Liver (tissue), 9 donors: ENCODE measurements around the gene SPAG17. TPM values are rescaled to one million over a fixed set of nuclear protein-coding genes. Genes with fewer than 3 reads are reported as not detected.

Experiments used
- DNase-seq: peaks from one replicate; pipeline ENCODE4 v3.0.0-alpha.2; 2017; ENCODE audit warnings: low spot score
- H3K27ac ChIP-seq, 2 donors: one replicate each; pipeline ENCODE4 v1.7.0; 2013; ENCODE audit warnings: inconsistent platforms in 2 of 2, low read length in 2 of 2, control low read depth in 1 of 2, low read depth in 1 of 2, mild to moderate bottlenecking in 1 of 2
- H3K27me3 ChIP-seq, 4 donors: one replicate each; pipeline versions ENCODE4 v1.6.1 to v1.7.0; 2013; ENCODE audit warnings: low read length in 3 of 4, inconsistent platforms in 1 of 4, mild to moderate bottlenecking in 1 of 4, moderate library complexity in 1 of 4; ENCODE audit not compliant: control insufficient read depth in 4 of 4, insufficient read depth in 4 of 4
- H3K36me3 ChIP-seq, 4 donors: one replicate each; pipeline versions ENCODE4 v1.6.1 to v1.7.0; 2013; ENCODE audit warnings: low read length in 3 of 4, mild to moderate bottlenecking in 3 of 4, low read depth in 1 of 4, moderate library complexity in 1 of 4; ENCODE audit not compliant: control insufficient read depth in 4 of 4, insufficient read depth in 3 of 4
- H3K4me1 ChIP-seq, 4 donors: one replicate each; pipeline versions ENCODE4 v1.6.1 to v1.7.0; 2013; ENCODE audit warnings: low read length in 3 of 4, mild to moderate bottlenecking in 3 of 4, moderate library complexity in 1 of 4; ENCODE audit not compliant: control insufficient read depth in 4 of 4, insufficient read depth in 4 of 4
- H3K4me3 ChIP-seq, 3 donors: one replicate each; pipeline versions ENCODE4 v1.6.1 to v1.7.0; 2013; ENCODE audit warnings: low read length in 3 of 3, control low read depth in 1 of 3, low read depth in 1 of 3, mild to moderate bottlenecking in 1 of 3
- H3K9ac ChIP-seq, 2 donors: one replicate each; pipeline ENCODE4 v1.7.0; 2013; ENCODE audit warnings: low read length in 2 of 2, mild to moderate bottlenecking in 2 of 2, moderate library complexity in 2 of 2, control low read depth in 1 of 2, low read depth in 1 of 2
- H3K9me3 ChIP-seq, 4 donors: one replicate each; pipeline versions ENCODE4 v1.6.1 to v1.7.0; 2013; ENCODE audit warnings: low read length in 3 of 4; ENCODE audit not compliant: control insufficient read depth in 4 of 4
- EGR1 ChIP-seq, 2 donors: IDR thresholded peaks; 2 replicates each; pipeline ENCODE4 v1.6.1; 2016 to 2018; ENCODE audit warnings: antibody characterized with exemption in 2 of 2, low read depth in 2 of 2
- FOXA2 ChIP-seq: IDR thresholded peaks from 2 replicates; pipeline ENCODE4 v1.6.1; 2016; ENCODE audit warnings: antibody characterized with exemption
- GABPA ChIP-seq, 2 donors: IDR thresholded peaks in 1 of 2; conservative IDR thresholded peaks in 1 of 2; 2 replicates each; pipeline ENCODE4 v1.6.1; 2016; ENCODE audit warnings: antibody characterized with exemption in 2 of 2, mild to moderate bottlenecking in 1 of 2, moderate library complexity in 1 of 2
- HNF4G ChIP-seq: IDR thresholded peaks from 2 replicates; pipeline ENCODE4 v1.6.1; 2016; ENCODE audit warnings: antibody characterized with exemption
- NR2F2 ChIP-seq: IDR thresholded peaks from 2 replicates; pipeline ENCODE4 v1.6.1; 2016; ENCODE audit warnings: antibody characterized with exemption
- RAD21 ChIP-seq, 2 donors: IDR thresholded peaks; 2 replicates each; pipeline ENCODE4 v1.6.1; 2016; ENCODE audit warnings: antibody characterized with exemption in 2 of 2, mild to moderate bottlenecking in 2 of 2
- RXRA ChIP-seq, 2 donors: IDR thresholded peaks; 2 replicates each; pipeline ENCODE4 v1.6.1; 2017 to 2018; ENCODE audit warnings: antibody characterized with exemption in 2 of 2, mild to moderate bottlenecking in 1 of 2
- SP1 ChIP-seq: IDR thresholded peaks from 2 replicates; pipeline ENCODE4 v1.6.1; 2018; ENCODE audit warnings: antibody characterized with exemption, mild to moderate bottlenecking
- TAF1 ChIP-seq: conservative IDR thresholded peaks from 2 replicates; pipeline ENCODE4 v1.6.1; 2016; ENCODE audit warnings: antibody characterized with exemption, mild to moderate bottlenecking
- YY1 ChIP-seq: IDR thresholded peaks from 2 replicates; pipeline ENCODE4 v1.6.1; 2016; ENCODE audit warnings: antibody characterized with exemption, mild to moderate bottlenecking
- WGBS: extraction: QIAGEN DNeasy Blood & Tissue Kit; methylation state at CpG from one replicate; pipeline ENCODE4 v1.1.7; 2013; 5-methylcytosine and 5-hydroxymethylcytosine counted together
- polyA plus RNA-seq, 2 donors: library from polyadenylated mRNA; stranded (reverse) in 1 of 2; unstranded in 1 of 2; fragments of 200-250 nt in 1 of 2; fragments of >200 nt in 1 of 2; fragmentation: Nextera tagmentation in 1 of 2; extraction: Ambion mirVana in 1 of 2; gene quantifications; one replicate each; pipeline versions ENCODE4 v1.2.1 to v1.2.3, GENCODE V29; 2013 to 2015
- total RNA-seq, 2 donors: library from RNA; depleted of rRNA; stranded (reverse); fragments of >200 nt; gene quantifications; one replicate each; pipeline ENCODE4 v1.2.3, GENCODE V29; 2014
- TF ChIP-seq, protein P1 (sequence below): IDR thresholded peaks from 2 replicates; pipeline ENCODE4 v1.6.1; 2016; ENCODE audit warnings: antibody characterized with exemption
- TF ChIP-seq, protein P2 (sequence below): IDR thresholded peaks from 2 replicates; pipeline ENCODE4 v1.6.1; 2016; ENCODE audit warnings: antibody characterized with exemption
- TF ChIP-seq, protein P3 (sequence below): IDR thresholded peaks from 2 replicates; pipeline ENCODE4 v1.6.1; 2016; ENCODE audit warnings: antibody characterized with exemption, mild to moderate bottlenecking
- TF ChIP-seq, protein P4 (sequence below): fragments of 150-350 bp; IDR thresholded peaks from 2 replicates; pipeline ENCODE4 v1.5.1; 2017; ENCODE audit warnings: improper control_type of control experiment, low read depth, low read length; ENCODE audit not compliant: missing input control
- TF ChIP-seq, protein P5 (sequence below): IDR thresholded peaks from 2 replicates; pipeline ENCODE4 v1.6.1; 2016; ENCODE audit warnings: antibody characterized with exemption
- donor health status: healthy.
- donor health status: healthy.
- donor health status: healthy.
- donor health status: healthy.
- donor health status: healthy.

Gene SPAG17
- total and polyA plus RNA-seq, 4 donors: 0.17 to 0.75 TPM; not detected in 2

DNA sequence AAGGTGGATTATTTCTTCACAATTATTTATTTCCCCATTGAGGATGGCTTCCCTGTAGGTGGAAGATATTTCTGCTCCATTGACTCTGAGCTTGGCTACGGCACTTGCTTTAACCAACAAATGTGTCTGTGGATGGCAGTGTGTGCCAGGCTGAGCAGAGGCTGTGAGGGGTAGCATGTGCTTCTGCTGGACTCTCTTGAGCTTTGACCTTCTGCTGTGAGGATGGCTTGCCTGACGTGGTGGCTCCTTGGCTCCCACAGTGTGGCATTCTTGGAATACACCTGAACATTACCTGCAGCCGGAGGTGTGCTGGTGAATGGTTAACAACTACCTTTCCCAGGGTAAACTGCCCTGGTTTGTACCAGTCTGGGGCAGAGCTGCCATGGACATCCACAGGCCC lies 208.6 kb downstream of the SPAG17 start (continued):
- TF ChIP-seq EGR1 (IDR thresholded peaks at IDR 0.05; ENCODE audit: low read depth in 2 of 2) (no peak), NR2F2 (no peak), YY1 (no peak)

DNA sequence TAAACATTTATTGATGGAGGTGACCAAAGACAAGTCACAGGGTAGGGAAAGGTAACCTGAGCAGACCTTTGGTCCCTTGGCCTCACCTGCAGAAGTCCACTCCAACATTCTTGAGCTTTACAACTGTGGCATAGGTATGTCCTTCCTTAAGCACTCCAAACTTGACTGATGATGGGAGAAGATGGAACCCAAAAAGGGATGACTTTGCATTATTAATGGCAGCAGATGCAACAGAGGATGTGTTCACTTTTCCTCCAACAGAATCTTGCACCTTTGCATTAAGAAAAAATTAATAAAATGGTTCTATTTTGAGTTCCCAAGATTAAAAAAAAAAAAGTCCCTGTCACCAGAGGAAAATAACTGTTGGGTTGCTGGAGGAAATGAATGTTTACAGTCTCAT lies 213.3 kb downstream of the SPAG17 start:
- Histone ChIP-seq H3K9me3 (no peaks in the 10 kb centered on the region), H3K36me3 (no peaks in the 10 kb centered on the region), H3K27ac (no peak overlapping the region), H3K27me3 (no peaks in the 10 kb centered on the region), H3K9ac (no peak overlapping the region), H3K4me3 (no peak overlapping the region), H3K4me1 (no peaks in the 10 kb centered on the region)
- DNase-seq: no peak
- TF ChIP-seq YY1 (no peak), NR2F2 (no peak), SP1 (no peak), TAF1 (no peak)
- TF ChIP-seq, protein P1, sequence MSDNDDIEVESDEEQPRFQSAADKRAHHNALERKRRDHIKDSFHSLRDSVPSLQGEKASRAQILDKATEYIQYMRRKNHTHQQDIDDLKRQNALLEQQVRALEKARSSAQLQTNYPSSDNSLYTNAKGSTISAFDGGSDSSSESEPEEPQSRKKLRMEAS: no peak
- TF ChIP-seq, protein P2, sequence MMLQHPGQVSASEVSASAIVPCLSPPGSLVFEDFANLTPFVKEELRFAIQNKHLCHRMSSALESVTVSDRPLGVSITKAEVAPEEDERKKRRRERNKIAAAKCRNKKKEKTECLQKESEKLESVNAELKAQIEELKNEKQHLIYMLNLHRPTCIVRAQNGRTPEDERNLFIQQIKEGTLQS: no peak

DNA sequence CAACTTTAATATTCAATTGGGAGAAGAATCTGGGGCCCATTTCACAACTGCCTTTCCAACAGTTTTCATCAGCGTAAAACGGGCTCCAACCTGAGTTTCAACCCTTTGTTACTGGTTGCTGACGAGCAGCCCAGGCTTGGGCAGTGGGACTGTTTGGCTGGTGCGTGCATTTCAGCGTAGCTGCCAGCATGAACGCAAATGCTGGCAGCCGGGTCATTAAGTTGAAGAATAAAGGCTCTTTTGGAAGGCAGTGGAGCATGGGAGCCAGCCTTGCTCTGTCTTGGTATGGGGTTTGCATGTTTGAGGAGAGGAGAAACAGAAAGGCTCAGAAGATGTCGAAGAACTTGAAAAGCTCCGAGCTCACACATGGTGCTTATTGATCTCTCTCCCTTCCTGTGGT lies 214.8 kb downstream of the SPAG17 start:
- Histone ChIP-seq H3K36me3 (no peaks in the 10 kb centered on the region), H3K9me3 (no peaks in the 10 kb centered on the region), H3K4me3 (no peak overlapping the region), H3K27ac (no peak overlapping the region), H3K9ac (no peak overlapping the region), H3K27me3 (no peaks in the 10 kb centered on the region), H3K4me1 (no peaks in the 10 kb centered on the region)
- TF ChIP-seq GABPA (IDR thresholded peaks at IDR 0.05 in 1 of 2, conservative IDR thresholded peaks at IDR 0.05 in 1 of 2) (no peak), EGR1 (IDR thresholded peaks at IDR 0.05; ENCODE audit: low read depth in 2 of 2) (no peak)
- WGBS: 85% methylated on average over 9 of the region's 9 CpGs
- DNase-seq: no peak

DNA sequence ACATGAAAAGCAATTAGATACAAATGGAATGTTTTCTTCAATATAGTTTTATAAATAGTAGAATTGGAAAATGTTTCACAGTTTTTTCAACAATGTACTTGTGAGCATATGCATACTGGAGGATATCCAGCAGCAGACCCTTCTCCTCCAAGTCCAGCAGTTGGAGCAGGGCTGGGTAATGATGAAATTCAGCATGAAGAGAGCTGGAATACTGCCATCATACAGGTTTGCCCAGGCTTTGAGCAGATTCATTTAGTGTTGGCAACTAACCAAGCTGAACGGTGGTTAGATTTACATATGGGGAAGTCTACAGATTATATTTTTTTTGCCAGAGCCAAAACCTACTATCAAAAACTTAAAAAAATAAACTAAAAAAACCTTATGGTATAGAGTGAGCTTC lies 217.1 kb downstream of the SPAG17 start:
- H3K4me3 ChIP-seq: no peak overlapping the region
- no peak for TF ChIP-seq HNF4G
- TF ChIP-seq, protein P2: no peak
- TF ChIP-seq, protein P3, sequence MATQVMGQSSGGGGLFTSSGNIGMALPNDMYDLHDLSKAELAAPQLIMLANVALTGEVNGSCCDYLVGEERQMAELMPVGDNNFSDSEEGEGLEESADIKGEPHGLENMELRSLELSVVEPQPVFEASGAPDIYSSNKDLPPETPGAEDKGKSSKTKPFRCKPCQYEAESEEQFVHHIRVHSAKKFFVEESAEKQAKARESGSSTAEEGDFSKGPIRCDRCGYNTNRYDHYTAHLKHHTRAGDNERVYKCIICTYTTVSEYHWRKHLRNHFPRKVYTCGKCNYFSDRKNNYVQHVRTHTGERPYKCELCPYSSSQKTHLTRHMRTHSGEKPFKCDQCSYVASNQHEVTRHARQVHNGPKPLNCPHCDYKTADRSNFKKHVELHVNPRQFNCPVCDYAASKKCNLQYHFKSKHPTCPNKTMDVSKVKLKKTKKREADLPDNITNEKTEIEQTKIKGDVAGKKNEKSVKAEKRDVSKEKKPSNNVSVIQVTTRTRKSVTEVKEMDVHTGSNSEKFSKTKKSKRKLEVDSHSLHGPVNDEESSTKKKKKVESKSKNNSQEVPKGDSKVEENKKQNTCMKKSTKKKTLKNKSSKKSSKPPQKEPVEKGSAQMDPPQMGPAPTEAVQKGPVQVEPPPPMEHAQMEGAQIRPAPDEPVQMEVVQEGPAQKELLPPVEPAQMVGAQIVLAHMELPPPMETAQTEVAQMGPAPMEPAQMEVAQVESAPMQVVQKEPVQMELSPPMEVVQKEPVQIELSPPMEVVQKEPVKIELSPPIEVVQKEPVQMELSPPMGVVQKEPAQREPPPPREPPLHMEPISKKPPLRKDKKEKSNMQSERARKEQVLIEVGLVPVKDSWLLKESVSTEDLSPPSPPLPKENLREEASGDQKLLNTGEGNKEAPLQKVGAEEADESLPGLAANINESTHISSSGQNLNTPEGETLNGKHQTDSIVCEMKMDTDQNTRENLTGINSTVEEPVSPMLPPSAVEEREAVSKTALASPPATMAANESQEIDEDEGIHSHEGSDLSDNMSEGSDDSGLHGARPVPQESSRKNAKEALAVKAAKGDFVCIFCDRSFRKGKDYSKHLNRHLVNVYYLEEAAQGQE: no peak
- no peak for TF ChIP-seq FOXA2
- TF ChIP-seq RAD21 (IDR thresholded peaks at IDR 0.05): no peak
- TF ChIP-seq YY1: no peak
- TF ChIP-seq RXRA (IDR thresholded peaks at IDR 0.05): no peak
- TF ChIP-seq, protein P4, sequence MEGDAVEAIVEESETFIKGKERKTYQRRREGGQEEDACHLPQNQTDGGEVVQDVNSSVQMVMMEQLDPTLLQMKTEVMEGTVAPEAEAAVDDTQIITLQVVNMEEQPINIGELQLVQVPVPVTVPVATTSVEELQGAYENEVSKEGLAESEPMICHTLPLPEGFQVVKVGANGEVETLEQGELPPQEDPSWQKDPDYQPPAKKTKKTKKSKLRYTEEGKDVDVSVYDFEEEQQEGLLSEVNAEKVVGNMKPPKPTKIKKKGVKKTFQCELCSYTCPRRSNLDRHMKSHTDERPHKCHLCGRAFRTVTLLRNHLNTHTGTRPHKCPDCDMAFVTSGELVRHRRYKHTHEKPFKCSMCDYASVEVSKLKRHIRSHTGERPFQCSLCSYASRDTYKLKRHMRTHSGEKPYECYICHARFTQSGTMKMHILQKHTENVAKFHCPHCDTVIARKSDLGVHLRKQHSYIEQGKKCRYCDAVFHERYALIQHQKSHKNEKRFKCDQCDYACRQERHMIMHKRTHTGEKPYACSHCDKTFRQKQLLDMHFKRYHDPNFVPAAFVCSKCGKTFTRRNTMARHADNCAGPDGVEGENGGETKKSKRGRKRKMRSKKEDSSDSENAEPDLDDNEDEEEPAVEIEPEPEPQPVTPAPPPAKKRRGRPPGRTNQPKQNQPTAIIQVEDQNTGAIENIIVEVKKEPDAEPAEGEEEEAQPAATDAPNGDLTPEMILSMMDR: no peak
- no peak for TF ChIP-seq TAF1
- TF ChIP-seq NR2F2: no peak
- TF ChIP-seq GABPA (IDR thresholded peaks at IDR 0.05 in 1 of 2, conservative IDR thresholded peaks at IDR 0.05 in 1 of 2): no peak
- TF ChIP-seq, protein P1: no peak
- TF ChIP-seq, protein P5, sequence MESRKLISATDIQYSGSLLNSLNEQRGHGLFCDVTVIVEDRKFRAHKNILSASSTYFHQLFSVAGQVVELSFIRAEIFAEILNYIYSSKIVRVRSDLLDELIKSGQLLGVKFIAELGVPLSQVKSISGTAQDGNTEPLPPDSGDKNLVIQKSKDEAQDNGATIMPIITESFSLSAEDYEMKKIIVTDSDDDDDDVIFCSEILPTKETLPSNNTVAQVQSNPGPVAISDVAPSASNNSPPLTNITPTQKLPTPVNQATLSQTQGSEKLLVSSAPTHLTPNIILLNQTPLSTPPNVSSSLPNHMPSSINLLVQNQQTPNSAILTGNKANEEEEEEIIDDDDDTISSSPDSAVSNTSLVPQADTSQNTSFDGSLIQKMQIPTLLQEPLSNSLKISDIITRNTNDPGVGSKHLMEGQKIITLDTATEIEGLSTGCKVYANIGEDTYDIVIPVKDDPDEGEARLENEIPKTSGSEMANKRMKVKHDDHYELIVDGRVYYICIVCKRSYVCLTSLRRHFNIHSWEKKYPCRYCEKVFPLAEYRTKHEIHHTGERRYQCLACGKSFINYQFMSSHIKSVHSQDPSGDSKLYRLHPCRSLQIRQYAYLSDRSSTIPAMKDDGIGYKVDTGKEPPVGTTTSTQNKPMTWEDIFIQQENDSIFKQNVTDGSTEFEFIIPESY: no peak
- peaks cover 0 to 1% (median 0%) of the 10 kb centered on the region in 4 donors for H3K36me3 ChIP-seq
- no peaks in the 10 kb centered on the region for H3K4me1 ChIP-seq
- no peak overlapping the region for H3K27ac ChIP-seq
- H3K27me3 ChIP-seq: no peaks in the 10 kb centered on the region
- H3K9me3 ChIP-seq: no peaks in the 10 kb centered on the region
- DNase-seq: no peak
- H3K9ac ChIP-seq: no peak overlapping the region
- WGBS: 14% methylated on average over 1 of the region's 1 CpG
